GM12801 (cell line): ENCODE results near the gene ATP2A3.

Source experiments
- TF ChIP-seq, protein P1 (sequence below): IDR thresholded peaks from one replicate; pipeline ENCODE4 v1.5.1; 2011; ENCODE audit warnings: control low read depth; ENCODE audit not compliant: insufficient read length; ENCODE audit errors: extremely low read depth

ATP2A3 gene

DNA sequence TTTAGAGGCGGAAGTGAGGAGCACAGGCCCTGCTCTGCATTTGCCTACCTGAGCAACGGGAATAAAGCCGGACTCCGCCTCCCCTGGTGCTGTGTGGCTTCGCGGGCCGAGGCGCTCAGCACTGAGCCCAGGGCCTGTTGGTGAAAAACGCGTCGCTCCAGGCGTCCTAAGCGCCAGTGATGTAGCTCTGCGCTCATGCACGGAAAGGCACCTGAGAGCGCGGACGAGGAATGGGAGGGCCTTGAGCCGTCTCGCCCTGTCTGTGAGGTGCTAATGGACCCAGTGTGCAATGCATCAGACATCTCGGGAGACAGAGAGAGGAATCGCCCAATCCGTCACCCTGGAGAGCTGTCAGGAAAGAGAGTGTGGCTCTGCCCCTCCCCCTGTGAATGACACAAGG, 17.2 kb upstream of the ATP2A3 start:
- TF ChIP-seq, protein P1, sequence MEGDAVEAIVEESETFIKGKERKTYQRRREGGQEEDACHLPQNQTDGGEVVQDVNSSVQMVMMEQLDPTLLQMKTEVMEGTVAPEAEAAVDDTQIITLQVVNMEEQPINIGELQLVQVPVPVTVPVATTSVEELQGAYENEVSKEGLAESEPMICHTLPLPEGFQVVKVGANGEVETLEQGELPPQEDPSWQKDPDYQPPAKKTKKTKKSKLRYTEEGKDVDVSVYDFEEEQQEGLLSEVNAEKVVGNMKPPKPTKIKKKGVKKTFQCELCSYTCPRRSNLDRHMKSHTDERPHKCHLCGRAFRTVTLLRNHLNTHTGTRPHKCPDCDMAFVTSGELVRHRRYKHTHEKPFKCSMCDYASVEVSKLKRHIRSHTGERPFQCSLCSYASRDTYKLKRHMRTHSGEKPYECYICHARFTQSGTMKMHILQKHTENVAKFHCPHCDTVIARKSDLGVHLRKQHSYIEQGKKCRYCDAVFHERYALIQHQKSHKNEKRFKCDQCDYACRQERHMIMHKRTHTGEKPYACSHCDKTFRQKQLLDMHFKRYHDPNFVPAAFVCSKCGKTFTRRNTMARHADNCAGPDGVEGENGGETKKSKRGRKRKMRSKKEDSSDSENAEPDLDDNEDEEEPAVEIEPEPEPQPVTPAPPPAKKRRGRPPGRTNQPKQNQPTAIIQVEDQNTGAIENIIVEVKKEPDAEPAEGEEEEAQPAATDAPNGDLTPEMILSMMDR: no peak

DNA sequence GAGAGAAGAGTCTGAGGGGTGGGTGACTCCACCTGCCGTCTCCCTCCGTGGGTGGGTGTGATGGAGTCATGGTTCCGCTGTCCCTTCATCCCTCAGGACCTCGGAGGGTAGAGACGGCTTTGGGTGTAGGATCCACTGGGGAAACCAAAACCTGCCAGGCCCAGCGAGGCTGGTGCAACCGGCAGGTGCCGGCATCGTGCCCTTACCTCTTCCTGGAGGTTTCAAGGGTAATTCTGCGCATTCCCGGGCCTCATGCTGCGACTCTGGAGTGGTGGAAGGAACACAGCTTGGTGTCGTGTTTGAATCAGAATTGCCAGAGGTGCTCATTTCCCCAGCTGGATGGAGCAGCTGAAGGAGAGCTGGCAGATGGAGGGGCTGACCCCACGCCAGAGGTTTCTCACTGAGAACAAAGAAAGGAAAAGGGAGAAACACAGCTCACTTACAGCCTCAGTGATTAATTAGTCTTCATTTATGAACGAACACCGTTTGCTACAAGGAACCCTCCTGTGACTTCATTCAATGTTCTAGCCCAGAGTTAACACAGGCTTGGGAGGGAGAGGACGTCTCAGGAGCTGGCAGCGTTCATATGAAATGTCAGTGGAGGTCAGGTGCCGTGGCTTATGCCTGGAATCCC, 16.3 kb upstream of the ATP2A3 start:
- TF ChIP-seq, protein P1: no peak

DNA sequence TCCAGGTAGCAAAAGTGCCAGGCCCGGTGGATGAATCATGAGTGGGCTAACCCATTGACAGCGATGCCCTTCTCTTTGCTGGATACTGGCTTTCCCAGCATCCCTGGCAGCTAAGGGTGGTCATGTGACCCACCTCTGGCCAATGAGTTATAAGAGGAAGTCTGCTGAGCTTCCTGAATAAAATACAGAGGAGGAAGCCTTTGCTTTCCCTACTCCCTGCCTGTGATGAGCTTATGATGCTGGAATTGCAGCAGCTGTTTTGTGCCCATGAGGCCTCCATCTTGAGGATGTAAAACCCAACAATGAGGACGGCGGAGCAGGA, 15.0 kb upstream of the ATP2A3 start:
- TF ChIP-seq, protein P1: no peak

DNA sequence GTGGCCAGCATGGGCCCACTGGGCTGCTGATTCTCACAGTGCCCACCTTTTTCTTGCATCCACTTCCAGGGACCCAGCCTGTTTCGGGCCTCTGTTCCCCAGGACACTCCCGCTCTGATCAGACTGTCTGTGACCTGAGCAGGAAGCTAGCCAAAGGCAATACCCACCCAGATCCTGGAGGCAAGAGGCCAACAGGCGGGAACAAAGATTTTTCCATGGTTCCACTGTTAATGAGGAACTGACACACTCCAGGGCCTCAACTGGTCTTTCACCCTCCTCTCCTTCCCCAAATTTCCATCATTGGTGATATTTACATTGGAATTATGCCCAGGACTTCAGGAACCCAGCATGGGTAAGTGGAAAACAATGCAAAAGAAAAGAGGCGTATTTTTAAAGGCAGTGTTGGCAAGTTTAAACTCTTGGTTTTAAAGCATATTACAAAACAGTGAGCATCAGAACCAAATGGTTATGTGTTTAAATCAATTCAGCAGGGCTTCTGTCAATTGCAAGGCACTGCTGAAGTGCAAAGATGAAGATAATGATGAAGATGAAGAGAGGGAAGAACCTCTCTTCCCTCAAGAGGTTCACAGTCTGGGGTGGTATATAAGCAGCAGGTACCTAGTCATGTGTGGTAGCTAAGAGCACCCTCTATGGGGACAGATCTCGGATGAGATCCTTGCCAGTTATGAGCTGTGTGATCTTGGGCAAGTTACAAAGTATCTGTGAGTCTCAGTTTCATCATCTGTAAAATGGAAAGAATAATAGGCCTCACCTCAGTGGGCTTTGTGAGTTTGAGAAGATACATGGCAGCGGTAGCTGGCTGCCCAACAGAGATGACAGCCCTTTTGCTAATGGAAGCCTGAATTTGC, 14.4 kb upstream of the ATP2A3 start:
- TF ChIP-seq, protein P1: no peak

DNA sequence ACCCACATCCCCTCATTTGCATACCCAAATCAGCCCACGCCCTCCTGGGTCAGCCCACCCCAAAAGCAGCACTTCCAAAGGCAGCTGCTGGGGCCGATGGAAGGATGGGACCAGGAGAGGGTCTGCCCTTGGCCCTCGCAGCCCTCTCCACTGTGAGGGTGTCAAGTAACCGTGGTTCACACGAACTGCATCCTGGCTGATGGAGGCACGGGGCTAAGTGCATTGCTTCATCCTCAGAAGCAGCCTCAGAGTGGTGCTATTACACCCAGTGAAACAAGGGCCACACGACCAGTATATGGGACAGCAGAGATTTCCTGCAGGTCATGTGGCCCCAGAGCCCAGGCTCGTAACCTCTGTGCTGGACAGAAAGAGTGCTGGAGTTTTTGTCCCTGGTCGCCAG, 13.2 kb upstream of the ATP2A3 start:
- TF ChIP-seq, protein P1: no peak

DNA sequence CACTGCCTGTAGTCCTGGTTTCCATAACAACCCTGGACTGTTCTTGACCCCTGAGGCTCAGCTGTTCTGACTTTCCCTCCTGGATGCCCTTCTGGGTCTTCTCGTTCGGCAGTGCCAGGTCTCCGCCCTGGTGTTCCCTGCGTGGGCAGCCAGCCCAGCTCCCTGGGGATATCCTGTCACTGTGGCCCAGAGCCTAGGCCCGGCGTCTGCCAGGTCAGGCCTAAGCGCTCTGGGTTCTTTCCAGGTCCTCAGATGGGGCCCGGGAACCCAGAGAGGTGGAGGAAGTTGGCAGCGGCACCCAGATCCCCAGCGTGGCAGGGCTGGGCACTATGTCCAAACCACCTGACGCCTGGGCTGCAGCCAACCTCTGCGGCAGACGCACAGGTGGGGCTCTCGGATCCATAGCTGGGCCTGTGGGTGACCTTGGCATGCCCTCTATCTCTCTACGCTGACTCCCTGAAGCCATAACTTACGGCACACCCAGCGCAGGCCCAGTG, 12.5 kb upstream of the ATP2A3 start:
- TF ChIP-seq, protein P1: no peak

DNA sequence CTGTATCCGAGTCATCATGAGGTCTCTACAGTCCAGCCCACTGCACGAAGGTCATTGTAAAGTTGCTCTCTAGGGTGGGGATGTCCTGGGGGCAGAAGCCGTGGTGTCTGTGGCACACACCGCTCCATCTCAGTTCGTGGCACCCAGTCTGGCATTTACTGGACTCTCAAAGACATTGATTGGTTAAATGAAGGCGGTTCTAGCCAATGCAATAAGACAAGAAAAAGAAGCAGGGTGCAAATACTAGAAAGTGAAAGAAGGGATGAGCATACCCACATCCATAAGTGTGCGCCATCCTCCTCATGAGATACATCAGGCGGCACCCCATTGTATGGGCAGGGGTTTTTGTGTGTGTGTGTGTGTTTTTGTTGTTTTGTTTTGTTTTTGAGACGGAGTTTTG, 10.7 kb upstream of the ATP2A3 start:
- TF ChIP-seq, protein P1: no peak
